ENCODE data around the gene PODNL1. TPM values are rescaled to one million over a fixed set of nuclear protein-coding genes. Genes with fewer than 3 reads are reported as not detected.

The PODNL1 gene
- total RNA-seq, 1 experiment from 2014 or later, result not detected

DNA sequence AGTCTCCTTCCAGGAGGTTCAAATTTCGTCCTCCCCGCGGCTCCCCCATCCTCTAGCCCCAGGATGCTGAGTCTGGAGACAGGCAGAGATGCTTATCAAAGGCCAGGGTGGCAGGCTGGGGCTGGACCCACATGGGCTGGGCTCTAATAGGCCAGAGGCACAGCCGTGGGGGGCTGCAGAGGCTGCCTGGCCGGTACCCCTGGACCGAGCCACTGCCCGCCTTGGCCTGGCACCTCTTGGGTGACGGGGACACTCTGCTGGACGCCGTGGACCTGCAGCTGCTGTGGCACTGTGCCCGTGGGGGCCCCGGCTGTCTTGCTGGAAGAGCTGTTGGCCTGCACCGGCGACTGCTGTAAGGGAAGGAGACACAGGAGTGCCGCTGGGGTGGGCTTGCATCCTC, 42.1 kb upstream of the PODNL1 start:
- intact Hi-C loops (cut with micrococcal nuclease; ENCODE audit: unreplicated experiment), result no loop called here
- H3K4me1 Mint-ChIP-seq (ENCODE audit: low read depth, unreplicated experiment), result no peaks in the 10 kb centered on the region
- no peaks in the 10 kb centered on the region; the same call in none of the 2 replicates for H3K36me3 ChIP-seq (ENCODE audit: control insufficient read depth, insufficient read depth, low read length)
- CTCF ChIA-PET, result no interaction called here
- peaks cover 11% of the 10 kb centered on the region for H3K4me1 ChIP-seq
- H3K27me3 ChIP-seq (replicated peaks; ENCODE audit: control insufficient read depth, insufficient read depth, low read length), result no peaks in the 10 kb centered on the region
- H3K4me3 Mint-ChIP-seq (ENCODE audit: unreplicated experiment), result no peak overlapping the region
- H3K36me3 Mint-ChIP-seq (ENCODE audit: insufficient read depth, unreplicated experiment), result peaks cover 19% of the 10 kb centered on the region
- no TSS peak for BruUV-seq (replicated peaks)
- H3K9me3 ChIP-seq, result no peaks in the 10 kb centered on the region
- no peak for DNase-seq
- H3K27me3 Mint-ChIP-seq (ENCODE audit: insufficient read depth, unreplicated experiment), result no peaks in the 10 kb centered on the region
- TF ChIP-seq, protein P1, sequence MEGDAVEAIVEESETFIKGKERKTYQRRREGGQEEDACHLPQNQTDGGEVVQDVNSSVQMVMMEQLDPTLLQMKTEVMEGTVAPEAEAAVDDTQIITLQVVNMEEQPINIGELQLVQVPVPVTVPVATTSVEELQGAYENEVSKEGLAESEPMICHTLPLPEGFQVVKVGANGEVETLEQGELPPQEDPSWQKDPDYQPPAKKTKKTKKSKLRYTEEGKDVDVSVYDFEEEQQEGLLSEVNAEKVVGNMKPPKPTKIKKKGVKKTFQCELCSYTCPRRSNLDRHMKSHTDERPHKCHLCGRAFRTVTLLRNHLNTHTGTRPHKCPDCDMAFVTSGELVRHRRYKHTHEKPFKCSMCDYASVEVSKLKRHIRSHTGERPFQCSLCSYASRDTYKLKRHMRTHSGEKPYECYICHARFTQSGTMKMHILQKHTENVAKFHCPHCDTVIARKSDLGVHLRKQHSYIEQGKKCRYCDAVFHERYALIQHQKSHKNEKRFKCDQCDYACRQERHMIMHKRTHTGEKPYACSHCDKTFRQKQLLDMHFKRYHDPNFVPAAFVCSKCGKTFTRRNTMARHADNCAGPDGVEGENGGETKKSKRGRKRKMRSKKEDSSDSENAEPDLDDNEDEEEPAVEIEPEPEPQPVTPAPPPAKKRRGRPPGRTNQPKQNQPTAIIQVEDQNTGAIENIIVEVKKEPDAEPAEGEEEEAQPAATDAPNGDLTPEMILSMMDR (IDR thresholded peaks at IDR 0.05; ENCODE audit: insufficient read depth in 1 of 2, low read depth in 1 of 2, low read length in 1 of 2, severe bottlenecking in 1 of 2, unreplicated experiment in 1 of 2), result no peak
- POLR2A ChIA-PET, result no interaction called here
- no peaks in the 10 kb centered on the region for H3K9me3 Mint-ChIP-seq (ENCODE audit: unreplicated experiment)
- no peak overlapping the region for H3K27ac Mint-ChIP-seq (ENCODE audit: unreplicated experiment)
- H3K4me3 ChIP-seq (ENCODE audit: low read depth, low read length), result no peak overlapping the region

DNA sequence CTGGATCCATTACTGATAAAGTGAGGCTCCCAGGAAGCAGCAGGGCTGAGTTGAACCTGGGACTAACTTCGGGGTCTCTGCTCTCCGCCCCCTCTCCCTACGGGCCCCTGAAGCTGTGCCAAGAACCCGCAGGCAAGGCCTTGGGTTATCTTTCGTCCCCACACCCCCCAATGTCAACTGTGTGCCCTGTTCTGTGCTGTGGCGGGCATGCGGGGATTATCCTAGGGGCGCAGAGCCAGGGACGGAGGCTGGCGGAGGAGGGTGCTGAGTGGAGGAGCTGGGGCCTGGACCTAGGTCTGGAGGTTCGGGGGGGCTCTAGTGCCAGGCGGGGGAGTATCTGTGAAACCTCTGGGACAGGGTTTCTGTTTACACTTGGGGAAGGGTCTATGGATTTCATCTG, 41.5 kb upstream of the PODNL1 start:
- Mint-ChIP-seq H3K9me3 (ENCODE audit: unreplicated experiment) (no peaks in the 10 kb centered on the region), H3K4me1 (ENCODE audit: low read depth, unreplicated experiment) (peaks cover under 1% of the 10 kb centered on the region), H3K27me3 (ENCODE audit: insufficient read depth, unreplicated experiment) (no peaks in the 10 kb centered on the region), H3K4me3 (ENCODE audit: unreplicated experiment) (peak overlapping the region; percentile 65), H3K27ac (ENCODE audit: unreplicated experiment) (no peak overlapping the region), H3K36me3 (ENCODE audit: insufficient read depth, unreplicated experiment) (peaks cover 17% of the 10 kb centered on the region)
- intact Hi-C loops (cut with micrococcal nuclease; ENCODE audit: unreplicated experiment), result loop anchor here (10.0 kb wide), 1 partner anchor 95 kb away; the partner anchor contains the start of gene MISP3
- Histone ChIP-seq H3K27me3 (replicated peaks; ENCODE audit: control insufficient read depth, insufficient read depth, low read length) (no peaks in the 10 kb centered on the region), H3K9me3 (no peaks in the 10 kb centered on the region), H3K4me1 (peaks cover 11% of the 10 kb centered on the region), H3K4me3 (ENCODE audit: low read depth, low read length) (peak overlapping the region; percentile 38), H3K36me3 (ENCODE audit: control insufficient read depth, insufficient read depth, low read length) (no peaks in the 10 kb centered on the region; the same call in none of the 2 replicates)
- TF ChIP-seq, protein P1 (IDR thresholded peaks at IDR 0.05; ENCODE audit: insufficient read depth in 1 of 2, low read depth in 1 of 2, low read length in 1 of 2, severe bottlenecking in 1 of 2, unreplicated experiment in 1 of 2), result no peak
- ChIA-PET POLR2A (interaction anchor here (0.6 kb wide), 1 partner anchor 91 kb away, joined by 3 read pairs; no protein-coding TSS in a partner anchor), CTCF (no interaction called here)
- no peak for DNase-seq
- no TSS peak for BruUV-seq (replicated peaks)

DNA sequence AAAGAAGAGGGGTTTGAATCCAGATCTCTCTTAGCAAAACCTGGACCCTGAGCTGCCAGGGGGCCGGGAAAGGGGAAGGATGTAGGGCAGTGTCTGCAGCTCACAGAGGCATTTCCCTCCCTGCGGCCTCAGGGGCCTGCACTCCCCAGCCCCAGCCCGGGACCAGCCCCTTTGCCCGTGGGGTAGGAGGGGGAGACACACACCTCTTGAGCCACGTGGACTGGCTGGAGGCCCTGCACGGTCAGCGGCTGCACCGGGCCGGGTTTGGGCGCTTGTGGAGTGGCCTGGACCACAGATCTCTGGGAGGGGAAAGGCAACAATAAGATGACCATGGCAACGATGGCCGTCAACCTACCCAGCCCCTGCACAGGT, 41.0 kb upstream of the PODNL1 start:
- ChIA-PET POLR2A (interaction anchor here (0.6 kb wide), 1 partner anchor 92 kb away, joined by 3 read pairs; no protein-coding TSS in a partner anchor), CTCF (no interaction called here)
- peak in 1 of 2 experiments; percentile 22 for DNase-seq
- Mint-ChIP-seq H3K27me3 (ENCODE audit: insufficient read depth, unreplicated experiment) (no peaks in the 10 kb centered on the region), H3K36me3 (ENCODE audit: insufficient read depth, unreplicated experiment) (peaks cover 21% of the 10 kb centered on the region), H3K9me3 (ENCODE audit: unreplicated experiment) (no peaks in the 10 kb centered on the region), H3K27ac (ENCODE audit: unreplicated experiment) (no peak overlapping the region), H3K4me1 (ENCODE audit: low read depth, unreplicated experiment) (peaks cover 5% of the 10 kb centered on the region), H3K4me3 (ENCODE audit: unreplicated experiment) (peak overlapping the region; percentile 65)
- BruUV-seq (replicated peaks), result no TSS peak
- intact Hi-C loops (cut with micrococcal nuclease; ENCODE audit: unreplicated experiment), result loop anchor here (10.0 kb wide), 1 partner anchor 96 kb away; the partner anchor contains the start of gene MISP3
- Histone ChIP-seq H3K4me3 (ENCODE audit: low read depth, low read length) (peak overlapping the region; percentile 38), H3K4me1 (peaks cover 16% of the 10 kb centered on the region), H3K27me3 (replicated peaks; ENCODE audit: control insufficient read depth, insufficient read depth, low read length) (no peaks in the 10 kb centered on the region), H3K36me3 (ENCODE audit: control insufficient read depth, insufficient read depth, low read length) (no peaks in the 10 kb centered on the region; the same call in none of the 2 replicates), H3K9me3 (no peaks in the 10 kb centered on the region)
- TF ChIP-seq, protein P1 (IDR thresholded peaks at IDR 0.05; ENCODE audit: insufficient read depth in 1 of 2, low read depth in 1 of 2, low read length in 1 of 2, severe bottlenecking in 1 of 2, unreplicated experiment in 1 of 2), result no peak

Data from Caco-2 (cell line).